Measurements from ENCODE around the gene UTP25.
"Not testable (repeated sequence)": the region's sequence is repeated elsewhere in the genome, so short reads cannot be mapped to it uniquely, and the experiment has no call there.

UTP25 gene

DNA sequence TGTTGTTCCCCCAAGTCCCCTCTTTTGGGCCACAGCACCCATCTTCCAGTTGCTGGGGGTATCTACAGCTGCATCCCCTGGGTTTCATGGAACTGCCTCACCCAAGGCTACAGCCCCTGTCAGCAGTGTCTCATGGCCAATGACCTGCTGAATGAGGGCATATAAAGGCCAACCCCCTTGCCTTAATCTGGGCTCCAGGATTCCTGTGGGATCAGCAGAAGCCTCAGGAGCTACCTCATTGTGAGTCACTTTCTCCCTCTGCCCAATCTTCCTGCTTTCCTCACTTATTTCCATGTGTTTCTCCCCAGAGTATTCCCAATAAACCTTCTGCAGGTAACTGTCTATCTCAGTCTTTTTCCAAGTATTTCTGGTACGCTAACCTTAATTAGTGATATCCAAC is 73.0 kb downstream of the UTP25 start:
- peaks cover 8% of the 10 kb centered on the region for H3K27me3 Mint-ChIP-seq (ENCODE audit: low read depth)
- no peak overlapping the region for H3K27ac Mint-ChIP-seq
- H3K4me1 Mint-ChIP-seq (ENCODE audit: low read depth) = peaks cover 5% of the 10 kb centered on the region
- no peak overlapping the region for H3K4me3 Mint-ChIP-seq
- H3K9me3 Mint-ChIP-seq = no peaks in the 10 kb centered on the region
- no peaks in the 10 kb centered on the region for H3K36me3 Mint-ChIP-seq (ENCODE audit: low read depth)

DNA sequence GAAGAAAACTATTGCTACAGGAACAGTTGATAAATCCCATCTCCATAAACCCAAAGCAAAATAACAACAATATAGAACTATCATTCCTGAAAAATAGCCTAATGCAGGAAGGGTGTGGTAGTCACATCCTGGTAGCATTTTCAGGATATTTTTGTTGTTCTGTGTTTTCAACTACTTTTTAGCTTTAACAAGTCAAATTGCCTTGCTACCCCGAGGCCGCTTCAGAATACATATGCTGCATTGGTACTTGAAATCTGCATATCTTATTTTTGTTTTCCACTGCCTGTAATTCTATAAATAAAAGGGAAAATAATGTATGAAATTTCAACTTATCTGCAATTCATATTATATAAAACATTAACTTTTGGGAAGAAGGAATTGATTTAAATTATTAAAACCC is 73.4 kb downstream of the UTP25 start:
- H3K36me3 Mint-ChIP-seq (ENCODE audit: low read depth) = no peaks in the 10 kb centered on the region
- no peak overlapping the region for H3K27ac Mint-ChIP-seq
- H3K27me3 Mint-ChIP-seq (ENCODE audit: low read depth) = peaks cover 8% of the 10 kb centered on the region
- no peaks in the 10 kb centered on the region for H3K9me3 Mint-ChIP-seq
- no peak overlapping the region for H3K4me3 Mint-ChIP-seq
- H3K4me1 Mint-ChIP-seq (ENCODE audit: low read depth) = no peaks in the 10 kb centered on the region

DNA sequence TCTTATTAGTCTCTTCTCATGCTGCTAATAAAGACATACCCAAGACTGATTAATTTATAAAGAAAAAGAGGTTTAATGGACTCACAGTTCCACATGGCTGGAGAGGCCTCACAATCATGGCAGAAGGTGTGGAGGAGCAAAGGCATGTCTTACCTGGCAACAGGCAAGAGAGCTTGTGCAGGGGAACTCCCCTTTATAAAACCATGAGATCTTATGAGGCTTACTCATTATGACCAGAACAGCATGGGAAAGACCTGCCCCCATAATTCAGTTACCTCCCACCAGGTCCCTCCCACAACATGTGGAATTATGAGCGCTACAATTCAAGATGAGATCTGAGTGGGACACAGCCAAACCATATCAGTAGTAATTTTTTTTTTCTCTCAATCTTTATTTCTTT is 77.0 kb downstream of the UTP25 start:
- H3K4me3 Mint-ChIP-seq; H3K27ac Mint-ChIP-seq; H3K4me1 Mint-ChIP-seq (ENCODE audit: low read depth); H3K36me3 Mint-ChIP-seq (ENCODE audit: low read depth); H3K9me3 Mint-ChIP-seq; H3K27me3 Mint-ChIP-seq (ENCODE audit: low read depth): not testable (repeated sequence)

Measured in T-helper 1 cell treated with Interleukin-12 subunit alpha and Interleukin-12 subunit beta and Interleukin-4 antibody, amounts not matched to agents 30 μg/mL and 1 μg/mL, for 36 hours (primary cell).